SK-N-SH treated with all-trans-retinoic acid at 6 μM for 48 hours (cell line): ENCODE results near the gene CACTIN.

Experiments
- ARNTL ChIP-seq: fragments of 450-650 bp; formaldehyde crosslinking; IDR thresholded peaks from 2 replicates; pipeline ENCODE4 v1.5.0; 2020; ENCODE audit warnings: low read depth, mild to moderate bottlenecking, moderate library complexity, borderline replicate concordance
- CREB5 ChIP-seq: fragments of 250-450 bp; sonication (Bioruptor Pico); IDR thresholded peaks from 2 replicates; pipeline ENCODE4 v1.5.1; 2020; ENCODE audit warnings: low read depth, mild to moderate bottlenecking, moderate library complexity
- GLIS3 ChIP-seq: fragments of 250-450 bp; sonication (Bioruptor Pico); IDR thresholded peaks from 2 replicates; pipeline ENCODE4 v1.5.0; 2020; ENCODE audit warnings: mild to moderate bottlenecking, moderate library complexity
- OSR1 ChIP-seq: fragments of 250-450 bp; sonication (Bioruptor Pico); IDR thresholded peaks from 2 replicates; pipeline ENCODE4 v1.8.0; 2022; ENCODE audit warnings: moderate library complexity, mild to moderate bottlenecking, inconsistent platforms
- PPARA ChIP-seq: fragments of 250-450 bp; sonication (Bioruptor Pico); IDR thresholded peaks from 2 replicates; pipeline ENCODE4 v1.5.0; 2020; ENCODE audit warnings: mild to moderate bottlenecking, borderline replicate concordance
- RARB ChIP-seq: fragments of 250-450 bp; sonication (Bioruptor Pico); IDR thresholded peaks from 2 replicates; pipeline ENCODE4 v1.8.0; 2021; ENCODE audit warnings: mild to moderate bottlenecking, moderate library complexity
- TOX ChIP-seq: fragments of 250-450 bp; sonication (Bioruptor Pico); IDR thresholded peaks from 2 replicates; pipeline ENCODE4 v1.8.0; 2021; ENCODE audit warnings: mild to moderate bottlenecking, moderate library complexity, borderline replicate concordance
- ZFP3 ChIP-seq: fragments of 250-450 bp; sonication (Bioruptor Pico); IDR thresholded peaks from 2 replicates; pipeline ENCODE4 v1.5.0; 2020; ENCODE audit warnings: mild to moderate bottlenecking, moderate library complexity
- ZNF565 ChIP-seq: fragments of 450-650 bp; formaldehyde crosslinking; conservative IDR thresholded peaks from 2 replicates; pipeline ENCODE4 v1.5.0; 2020; ENCODE audit warnings: low read depth, mild to moderate bottlenecking, moderate library complexity
- TF ChIP-seq, protein P1 (sequence below): fragments of 250-450 bp; sonication (Bioruptor Pico); IDR thresholded peaks from 2 replicates; pipeline ENCODE4 v1.8.0; 2020; ENCODE audit warnings: mild to moderate bottlenecking, moderate library complexity, borderline replicate concordance

GRCh38 chr19:3605361-3605760 lies 21.2 kb downstream of the CACTIN start:
- TF ChIP-seq CREB5 (CRISPR knock-in tag) (no peak), RARB (CRISPR knock-in tag) (no peak), GLIS3 (no peak), ZFP3 (no peak), PPARA (no peak), OSR1 (CRISPR knock-in tag) (no peak), ZNF565 (no peak), TOX (CRISPR knock-in tag) (no peak), ARNTL (CRISPR knock-in tag) (no peak)
- TF ChIP-seq, protein P1, sequence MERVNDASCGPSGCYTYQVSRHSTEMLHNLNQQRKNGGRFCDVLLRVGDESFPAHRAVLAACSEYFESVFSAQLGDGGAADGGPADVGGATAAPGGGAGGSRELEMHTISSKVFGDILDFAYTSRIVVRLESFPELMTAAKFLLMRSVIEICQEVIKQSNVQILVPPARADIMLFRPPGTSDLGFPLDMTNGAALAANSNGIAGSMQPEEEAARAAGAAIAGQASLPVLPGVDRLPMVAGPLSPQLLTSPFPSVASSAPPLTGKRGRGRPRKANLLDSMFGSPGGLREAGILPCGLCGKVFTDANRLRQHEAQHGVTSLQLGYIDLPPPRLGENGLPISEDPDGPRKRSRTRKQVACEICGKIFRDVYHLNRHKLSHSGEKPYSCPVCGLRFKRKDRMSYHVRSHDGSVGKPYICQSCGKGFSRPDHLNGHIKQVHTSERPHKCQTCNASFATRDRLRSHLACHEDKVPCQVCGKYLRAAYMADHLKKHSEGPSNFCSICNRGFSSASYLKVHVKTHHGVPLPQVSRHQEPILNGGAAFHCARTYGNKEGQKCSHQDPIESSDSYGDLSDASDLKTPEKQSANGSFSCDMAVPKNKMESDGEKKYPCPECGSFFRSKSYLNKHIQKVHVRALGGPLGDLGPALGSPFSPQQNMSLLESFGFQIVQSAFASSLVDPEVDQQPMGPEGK (CRISPR knock-in tag), result no peak
